H54 (cell line): ENCODE data around the gene GLYATL3.

Experiments
- DNase-seq: peaks from one replicate; pipeline ENCODE4 v3.0.0; 2011; ENCODE audit warnings: low spot score, mixed read lengths; ENCODE audit not compliant: insufficient read length
- FAIRE-seq: peaks from 3 replicates; lab custom pipeline; 2011; peaks lifted over from hg19 to GRCh38; lab: Jason Lieb, UNC
- POLR2A ChIP-seq: IDR thresholded peaks from 2 replicates; pipeline ENCODE4 v1.6.1; 2011; ENCODE audit warnings: low read depth, mild to moderate bottlenecking, low read length

The GLYATL3 gene

GRCh38 chr6:49490633-49491032 is 9.1 kb upstream of the GLYATL3 start:
- FAIRE-seq, result no peak
- no peak for DNase-seq
- no peak for TF ChIP-seq POLR2A

- TF ChIP-seq POLR2A, result no peak
- peak; percentile 68 for FAIRE-seq
- DNase-seq, result no peak
Measured at GRCh38 chr6:49497304-49497703, 2.4 kb upstream of the GLYATL3 start.

- TF ChIP-seq POLR2A, result no peak
- FAIRE-seq (no peak), DNase-seq (no peak)
Measured at GRCh38 chr6:49499126-49499525, 597 bp upstream of the GLYATL3 start.

- peak; percentile 30 for FAIRE-seq
Measured at GRCh38 chr6:49504666-49505065, 4.9 kb downstream of the GLYATL3 start.

GRCh38 chr6:49506569-49507111 is 6.9 kb downstream of the GLYATL3 start:
- DNase-seq (no peak), FAIRE-seq (no peak)
- no peak for TF ChIP-seq POLR2A

More at GRCh38 chr6:49504666-49505065, 4.9 kb downstream of the GLYATL3 start:
- no peak for TF ChIP-seq POLR2A
- no peak for DNase-seq

GRCh38 chr6:49509342-49509741 is 9.6 kb downstream of the GLYATL3 start:
- no peak for TF ChIP-seq POLR2A
- no peak for DNase-seq
- FAIRE-seq, result no peak

- no peak for FAIRE-seq
- no peak for TF ChIP-seq POLR2A
- DNase-seq, result no peak
Measured at GRCh38 chr6:49513153-49513989, 13.6 kb downstream of the GLYATL3 start.

- no peak for TF ChIP-seq POLR2A
- no peak for DNase-seq
- peak; percentile 69 for FAIRE-seq
Measured at GRCh38 chr6:49514571-49515484, 15.1 kb downstream of the GLYATL3 start.

- TF ChIP-seq POLR2A, result no peak
- DNase-seq (no peak), FAIRE-seq (peak; percentile 83)
Measured at GRCh38 chr6:49515485-49516146, 15.9 kb downstream of the GLYATL3 start.

- no peak for TF ChIP-seq POLR2A
- no peak for DNase-seq
- peak; percentile 61 for FAIRE-seq
Measured at GRCh38 chr6:49516147-49516505, 16.4 kb downstream of the GLYATL3 start.

- no peak for FAIRE-seq
Measured at GRCh38 chr6:49517919-49518318, 18.2 kb downstream of the GLYATL3 start.

GRCh38 chr6:49519660-49520059 is 19.9 kb downstream of the GLYATL3 start:
- no peak for TF ChIP-seq POLR2A
- FAIRE-seq, result no peak

More at GRCh38 chr6:49517919-49518318, 18.2 kb downstream of the GLYATL3 start:
- DNase-seq, result no peak
- no peak for TF ChIP-seq POLR2A

GRCh38 chr6:49522710-49523593 is 23.2 kb downstream of the GLYATL3 start:
- no peak for DNase-seq
- no peak for TF ChIP-seq POLR2A
- no peak for FAIRE-seq

More at GRCh38 chr6:49519660-49520059, 19.9 kb downstream of the GLYATL3 start:
- DNase-seq, result no peak
